SK-N-SH (cell line): ENCODE data around the gene SLC25A38.

ENCODE experiments used
- EZH2phosphoT487 ChIP-seq: fragments of 200-600 bp; sonication (generic); IDR thresholded peaks from 2 replicates; pipeline ENCODE4 v1.6.1; 2017; ENCODE audit warnings: low read depth, mixed run types, mild to moderate bottlenecking, antibody characterized with exemption, moderate library complexity, borderline replicate concordance
- FOXM1 ChIP-seq: IDR thresholded peaks from 2 replicates; pipeline ENCODE4 v1.4.0; 2012; ENCODE audit warnings: low read depth, mild to moderate bottlenecking
- POLR2AphosphoS5 ChIP-seq: IDR thresholded peaks from 2 replicates; pipeline ENCODE4 v1.6.1; 2012; ENCODE audit warnings: low read depth, low read length
- TF ChIP-seq, protein P1 (sequence below): IDR thresholded peaks from 2 replicates; pipeline ENCODE4 v1.4.0; 2012; ENCODE audit warnings: low read depth, borderline replicate concordance

DNA sequence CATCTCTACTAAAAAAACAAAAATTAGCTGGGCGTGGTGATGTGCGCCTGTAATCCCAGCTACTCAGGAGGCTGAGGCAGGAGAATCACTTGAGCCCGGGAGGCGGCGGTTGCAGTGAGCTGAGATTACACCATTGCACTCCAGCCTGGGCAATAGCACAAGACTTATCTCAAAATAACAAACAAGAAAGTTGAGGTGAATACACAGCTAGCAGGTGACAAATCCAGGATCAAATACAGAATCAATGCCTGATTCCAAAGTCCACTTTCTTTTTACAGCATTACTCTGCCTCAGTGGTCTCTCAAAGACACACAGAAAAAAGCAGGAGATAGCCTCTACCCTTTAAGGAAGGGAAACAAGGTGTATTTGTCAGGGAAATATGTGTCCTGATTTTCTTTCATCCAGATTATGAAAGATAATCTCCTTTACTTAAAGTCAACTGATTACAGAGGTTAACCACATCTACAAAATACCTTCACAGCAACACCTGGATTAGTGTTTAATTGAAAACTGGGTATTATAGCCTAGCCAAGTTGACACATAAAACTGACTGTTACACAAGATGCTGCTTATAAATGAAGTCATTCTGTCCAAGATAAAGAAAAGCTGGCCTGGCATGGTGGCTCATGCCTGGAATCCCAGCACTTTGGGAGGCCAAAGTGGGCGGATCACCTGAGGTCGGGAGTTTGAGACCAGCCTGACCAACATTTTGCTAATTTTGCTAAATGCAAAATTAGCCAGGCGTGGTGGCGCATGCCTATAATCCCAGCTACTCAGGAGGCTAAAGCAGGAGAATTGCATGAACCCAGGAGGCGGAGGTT is 4.0 kb upstream of the SLC25A38 start:
- TF ChIP-seq POLR2AphosphoS5, result no peak
- no peak for TF ChIP-seq EZH2phosphoT487
- TF ChIP-seq FOXM1, result no peak
- TF ChIP-seq, protein P1, sequence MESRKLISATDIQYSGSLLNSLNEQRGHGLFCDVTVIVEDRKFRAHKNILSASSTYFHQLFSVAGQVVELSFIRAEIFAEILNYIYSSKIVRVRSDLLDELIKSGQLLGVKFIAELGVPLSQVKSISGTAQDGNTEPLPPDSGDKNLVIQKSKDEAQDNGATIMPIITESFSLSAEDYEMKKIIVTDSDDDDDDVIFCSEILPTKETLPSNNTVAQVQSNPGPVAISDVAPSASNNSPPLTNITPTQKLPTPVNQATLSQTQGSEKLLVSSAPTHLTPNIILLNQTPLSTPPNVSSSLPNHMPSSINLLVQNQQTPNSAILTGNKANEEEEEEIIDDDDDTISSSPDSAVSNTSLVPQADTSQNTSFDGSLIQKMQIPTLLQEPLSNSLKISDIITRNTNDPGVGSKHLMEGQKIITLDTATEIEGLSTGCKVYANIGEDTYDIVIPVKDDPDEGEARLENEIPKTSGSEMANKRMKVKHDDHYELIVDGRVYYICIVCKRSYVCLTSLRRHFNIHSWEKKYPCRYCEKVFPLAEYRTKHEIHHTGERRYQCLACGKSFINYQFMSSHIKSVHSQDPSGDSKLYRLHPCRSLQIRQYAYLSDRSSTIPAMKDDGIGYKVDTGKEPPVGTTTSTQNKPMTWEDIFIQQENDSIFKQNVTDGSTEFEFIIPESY, result no peak
